Neural cell (in vitro differentiated cells): ENCODE data around the gene HDAC9.

ENCODE experiments used
- CTCF ChIP-seq: fragments of 450-650 bp; IDR thresholded peaks from 2 replicates; pipeline ENCODE4 v1.5.1; 2014; ENCODE audit warnings: antibody characterized with exemption, mild to moderate bottlenecking, moderate library complexity; ENCODE audit not compliant: poor library complexity, severe bottlenecking
- EP300 ChIP-seq: fragments of 450-650 bp; conservative IDR thresholded peaks from 2 replicates; pipeline ENCODE4 v1.6.1; 2014; ENCODE audit warnings: antibody characterized with exemption, mild to moderate bottlenecking, moderate library complexity; ENCODE audit not compliant: poor library complexity, severe bottlenecking
- EZH2 ChIP-seq: fragments of 200-600, 300-800 bp; shearing (Covaris generic), sonication (generic); IDR thresholded peaks from 2 replicates; pipeline ENCODE4 v1.6.1; 2014; ENCODE audit warnings: antibody characterized with exemption, low read length, borderline replicate concordance, mild to moderate bottlenecking; ENCODE audit not compliant: insufficient read depth, poor library complexity, severe bottlenecking
- POLR2AphosphoS5 ChIP-seq: IDR thresholded peaks from 2 replicates; pipeline ENCODE4 v1.6.1; 2012
- RAD21 ChIP-seq: fragments of 450-650 bp; conservative IDR thresholded peaks from 2 replicates; pipeline ENCODE4 v1.6.1; 2014; ENCODE audit warnings: antibody characterized with exemption, mild to moderate bottlenecking, moderate library complexity
- REST ChIP-seq: IDR thresholded peaks from 2 replicates; pipeline ENCODE4 v1.6.1; 2012; ENCODE audit warnings: borderline replicate concordance
- TAF1 ChIP-seq: IDR thresholded peaks from 2 replicates; pipeline ENCODE4 v1.6.1; 2012; ENCODE audit warnings: low read depth

- TF ChIP-seq TAF1 = no peak
- no peak for TF ChIP-seq RAD21
- no peak for TF ChIP-seq EP300
- TF ChIP-seq REST = no peak
- no peak for TF ChIP-seq CTCF
- no peak for TF ChIP-seq EZH2
- TF ChIP-seq POLR2AphosphoS5 = no peak
Measured at GRCh38 chr7:18872344-18872743, 376.8 kb downstream of the HDAC9 start.
